Fibroblast of peridontal ligament (primary cell): ENCODE data around the gene ZNF878.

ENCODE experiments used
- DNase-seq: peaks from one replicate; pipeline ENCODE4 v3.0.0-alpha.2; 2010; ENCODE audit errors: extremely low read depth

The ZNF878 gene

GRCh38 chr19:12035220-12036172 lies 17.3 kb downstream of the ZNF878 start, which contains the start of gene ZNF433:
Gene ZNF433 (minus strand): TSS chr19:12035679. CDS start chr19:12035539, 140 bp downstream.
- DNase-seq = peak; percentile 77

GRCh38 chr19:12034620-12035019 lies 18.1 kb downstream of the ZNF878 start:
- DNase-seq = peak; percentile 22

- no peak for DNase-seq
Observed at GRCh38 chr19:12034198-12034597, 18.6 kb downstream of the ZNF878 start.

GRCh38 chr19:12015753-12016116 lies 37.0 kb downstream of the ZNF878 start:
- DNase-seq = no peak

- no peak for DNase-seq
Observed at GRCh38 chr19:12015015-12015752, 37.6 kb downstream of the ZNF878 start.

- DNase-seq = peak; percentile 55
Observed at GRCh38 chr19:12000152-12000981, 52.4 kb downstream of the ZNF878 start.

GRCh38 chr19:11995174-11995573 lies 57.6 kb downstream of the ZNF878 start:
- DNase-seq = peak; percentile 25
